GM19351 (cell line): Measurements from ENCODE around the gene CARD14.

ENCODE experiments used
- ATAC-seq: cut with Tn5 transposase; IDR thresholded peaks from one replicate; pipeline ENCODE4 v1.9.1; 2021; ENCODE audit warnings: mild to moderate bottlenecking, moderate library complexity; ENCODE audit not compliant: unreplicated experiment

CARD14 gene

GRCh38 chr17:80208050-80208449 is 38.2 kb downstream of the CARD14 start:
- no peak for ATAC-seq

GRCh38 chr17:80209765-80210164 is 39.9 kb downstream of the CARD14 start:
- no peak for ATAC-seq

GRCh38 chr17:80210348-80211108 is 40.7 kb downstream of the CARD14 start:
- ATAC-seq: no peak

GRCh38 chr17:80212109-80212508 is 42.3 kb downstream of the CARD14 start:
- ATAC-seq: no peak

GRCh38 chr17:80212511-80212910 is 42.7 kb downstream of the CARD14 start:
- ATAC-seq: no peak

- no peak for ATAC-seq
These were observed 43.3 kb downstream of the CARD14 start for GRCh38 chr17:80212962-80213642.

GRCh38 chr17:80213643-80213975 is 43.8 kb downstream of the CARD14 start:
- no peak for ATAC-seq

- no peak for ATAC-seq
These were observed 44.4 kb downstream of the CARD14 start for GRCh38 chr17:80214012-80214877.

GRCh38 chr17:80214878-80215210 is 45.0 kb downstream of the CARD14 start:
- ATAC-seq: no peak

GRCh38 chr17:80216473-80217456 is 46.9 kb downstream of the CARD14 start:
- ATAC-seq: no peak

- no peak for ATAC-seq
These were observed 48.0 kb downstream of the CARD14 start for GRCh38 chr17:80217703-80218362.

- no peak for ATAC-seq
These were observed 48.6 kb downstream of the CARD14 start for GRCh38 chr17:80218391-80218790.

GRCh38 chr17:80219013-80219762 is 49.4 kb downstream of the CARD14 start:
- peak; percentile 76 for ATAC-seq

GRCh38 chr17:80219763-80220053 is 49.9 kb downstream of the CARD14 start:
- peak; percentile 7 for ATAC-seq

GRCh38 chr17:80220054-80220735 is 50.4 kb downstream of the CARD14 start, which contains the start of the genes SGSH and SLC26A11:
Gene SGSH, minus strand, starts transcription at chr17:80220333. Its CDS starts 20 bp downstream, at chr17:80220313.
Gene SLC26A11, plus strand, starts transcription at chr17:80220427. Its CDS starts 1,134 bp downstream, at chr17:80221561.
- peak; percentile 20 for ATAC-seq

GRCh38 chr17:80220736-80221215 is 50.9 kb downstream of the CARD14 start:
- no peak for ATAC-seq

- no peak for ATAC-seq
These were observed 51.7 kb downstream of the CARD14 start for GRCh38 chr17:80221351-80222105.
